ENCODE measurements around the gene ACCSL.

Gene ACCSL

GRCh38 chr11:44047931-44048431, at the start of gene ACCSL:
ACCSL (plus strand) TSS chr11:44047981; CDS start chr11:44048037, 56 bp downstream.
- no peak for DNase-seq (ENCODE audit: low spot score)

GRCh38 chr11:43998308-43998707, 49.5 kb upstream of the ACCSL start:
- no peak for DNase-seq (ENCODE audit: low spot score)

GRCh38 chr11:44000731-44001130, 47.0 kb upstream of the ACCSL start:
- no peak for DNase-seq (ENCODE audit: low spot score)

GRCh38 chr11:44002191-44003093, 45.3 kb upstream of the ACCSL start:
- DNase-seq (ENCODE audit: low spot score), result no peak

DNA sequence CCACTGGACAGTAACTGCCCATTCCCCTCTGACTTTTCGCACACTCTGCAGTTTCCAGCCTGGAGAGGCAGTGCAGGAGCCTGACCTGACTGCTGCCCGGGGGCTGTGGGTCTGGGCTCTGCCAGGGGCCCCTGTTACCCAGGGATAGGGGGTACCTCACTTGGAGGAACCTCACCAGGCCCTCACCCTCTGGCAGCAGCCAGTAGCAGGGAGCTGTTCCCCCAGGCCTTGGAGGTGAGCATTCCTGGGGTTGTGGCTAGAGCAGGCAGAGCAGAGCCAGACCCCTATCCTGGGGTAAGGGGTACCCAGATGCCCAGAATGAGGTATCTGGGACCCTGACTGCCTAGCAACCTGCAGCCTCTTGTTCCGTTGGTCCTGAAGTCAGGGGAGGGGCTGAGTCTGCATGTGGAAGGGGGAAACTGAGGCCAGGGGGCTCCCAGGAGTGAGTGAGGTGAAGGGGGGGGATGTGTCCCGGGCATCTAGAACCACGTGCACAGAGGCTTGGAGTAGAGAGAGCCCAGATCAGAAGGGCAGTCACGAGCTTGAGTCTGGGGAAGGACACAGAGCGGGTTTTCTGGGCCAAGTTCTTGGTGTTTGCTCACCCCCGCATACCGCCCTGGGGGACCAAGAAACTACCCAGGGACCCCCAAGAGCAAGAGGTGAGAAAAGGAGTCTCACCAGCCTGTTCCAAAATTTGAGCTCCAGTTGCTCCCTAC, 43.9 kb upstream of the ACCSL start:
- DNase-seq (ENCODE audit: low spot score), result no peak

- no peak for DNase-seq (ENCODE audit: low spot score)
Observed at GRCh38 chr11:44004452-44005062, 43.2 kb upstream of the ACCSL start.

DNA sequence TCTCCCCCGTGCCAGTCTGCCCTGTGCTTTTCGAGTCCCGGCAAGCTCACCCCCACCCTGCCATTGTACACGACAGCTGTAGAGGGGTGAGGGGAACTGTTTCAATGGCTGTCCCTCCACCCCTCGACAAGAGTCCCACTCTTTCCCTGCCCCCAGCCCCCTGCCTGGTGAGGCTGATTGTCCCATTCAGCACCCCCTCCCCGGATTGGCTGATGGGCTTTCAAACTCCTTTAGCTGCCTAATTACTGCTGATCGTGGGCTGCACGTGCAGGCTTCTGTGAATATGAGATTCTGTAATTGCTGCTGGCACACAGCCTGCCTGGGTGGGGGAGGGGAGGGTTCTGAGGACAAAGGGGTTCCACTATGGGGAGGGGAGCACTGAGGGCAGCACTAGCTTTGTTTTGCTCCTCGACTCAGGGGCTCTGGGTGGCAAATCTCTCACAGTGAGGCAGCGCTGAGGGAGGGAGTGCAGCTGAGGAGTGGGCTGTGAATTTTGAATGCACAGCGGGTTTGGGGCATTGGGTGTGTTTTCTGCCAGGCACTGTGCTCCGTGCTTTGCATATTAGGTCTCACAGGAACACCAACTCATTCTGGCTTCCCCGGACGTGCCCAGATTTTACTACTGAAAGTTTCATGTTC, 42.6 kb upstream of the ACCSL start:
- DNase-seq (ENCODE audit: low spot score), result no peak

DNA sequence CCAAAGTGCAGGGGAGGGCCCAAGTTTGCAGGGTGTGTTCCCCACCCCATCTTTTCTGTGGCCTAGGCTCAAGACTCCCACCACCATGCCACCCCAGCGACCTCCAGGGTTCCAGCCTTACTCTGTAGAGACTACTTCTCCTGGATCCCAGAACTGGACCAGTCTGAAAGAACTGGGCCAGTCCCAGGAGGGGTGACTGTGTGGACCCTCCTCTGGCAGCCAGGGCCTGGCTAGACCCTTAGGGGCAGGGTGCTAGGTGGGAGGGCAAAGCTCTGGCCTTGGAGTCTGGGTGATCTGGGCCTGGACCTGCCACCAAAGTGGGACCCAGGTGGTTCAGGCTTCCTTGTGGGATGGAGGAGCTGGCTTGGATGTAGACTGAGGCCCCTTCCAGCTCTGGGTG, 41.8 kb upstream of the ACCSL start:
- DNase-seq (ENCODE audit: low spot score), result no peak

- no peak for DNase-seq (ENCODE audit: low spot score)
Observed at GRCh38 chr11:44006917-44007361, 40.8 kb upstream of the ACCSL start.

- DNase-seq (ENCODE audit: low spot score), result no peak
Observed at GRCh38 chr11:44007481-44008087, 40.2 kb upstream of the ACCSL start.

- no peak for DNase-seq (ENCODE audit: low spot score)
Observed at GRCh38 chr11:44008088-44008501, 39.7 kb upstream of the ACCSL start.

GRCh38 chr11:44008698-44009097, 39.1 kb upstream of the ACCSL start:
- no peak for DNase-seq (ENCODE audit: low spot score)

GRCh38 chr11:44010789-44011251, 37.0 kb upstream of the ACCSL start:
- DNase-seq (ENCODE audit: low spot score), result no peak

- no peak for DNase-seq (ENCODE audit: low spot score)
Observed at GRCh38 chr11:44011797-44012196, 36.0 kb upstream of the ACCSL start.

DNA sequence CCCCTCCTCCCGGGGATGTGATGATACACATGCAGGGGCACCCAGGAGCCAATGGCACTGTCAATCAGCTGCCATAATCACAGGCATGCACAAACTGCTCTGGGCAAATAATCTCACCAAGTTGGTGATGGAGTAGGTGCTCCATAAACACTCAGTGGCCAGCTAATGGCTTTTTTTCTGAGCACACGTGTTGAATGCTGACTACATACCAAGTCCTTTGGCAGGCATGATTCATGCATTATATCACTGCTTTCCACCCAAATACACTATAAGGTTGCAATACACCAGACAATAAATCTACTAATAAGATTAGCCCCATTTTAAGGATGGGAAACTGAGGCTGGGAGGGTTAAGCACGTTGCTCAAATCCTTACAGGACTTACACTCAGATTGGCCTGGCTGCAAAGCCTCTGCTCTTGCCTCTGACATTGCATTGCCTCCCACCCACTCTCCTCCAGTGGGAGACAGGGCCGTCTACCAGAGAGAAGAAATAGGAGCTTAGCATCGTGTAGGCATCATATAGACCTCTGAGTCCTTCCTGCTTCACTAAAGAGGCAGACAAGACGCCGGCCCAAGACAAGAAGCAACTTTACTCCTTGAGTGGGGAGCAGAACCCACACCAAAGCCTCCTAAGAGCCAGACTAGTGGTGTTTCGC, 32.7 kb upstream of the ACCSL start:
- no peak for DNase-seq (ENCODE audit: low spot score)

DNA sequence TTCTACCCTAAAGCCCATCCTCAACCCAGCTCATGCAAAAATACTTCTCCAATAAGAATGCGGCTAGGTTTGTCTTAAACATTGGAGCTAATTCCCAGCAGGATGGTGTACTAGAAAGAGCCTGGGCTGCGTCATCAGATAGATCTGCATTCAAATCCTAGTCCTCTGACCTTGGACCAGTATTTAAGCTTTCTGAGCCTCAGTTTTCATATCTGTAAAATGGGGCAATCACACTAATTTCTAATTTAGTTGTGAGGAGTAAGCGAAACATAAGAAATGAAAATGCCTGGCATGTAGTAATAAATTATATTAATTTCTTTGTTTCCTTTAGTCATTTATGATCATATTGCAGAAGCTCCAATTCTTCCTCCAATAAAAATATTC, 32.2 kb upstream of the ACCSL start:
- DNase-seq (ENCODE audit: low spot score), result no peak

- DNase-seq (ENCODE audit: low spot score), result no peak
Observed at GRCh38 chr11:44016131-44016530, 31.6 kb upstream of the ACCSL start.

DNA sequence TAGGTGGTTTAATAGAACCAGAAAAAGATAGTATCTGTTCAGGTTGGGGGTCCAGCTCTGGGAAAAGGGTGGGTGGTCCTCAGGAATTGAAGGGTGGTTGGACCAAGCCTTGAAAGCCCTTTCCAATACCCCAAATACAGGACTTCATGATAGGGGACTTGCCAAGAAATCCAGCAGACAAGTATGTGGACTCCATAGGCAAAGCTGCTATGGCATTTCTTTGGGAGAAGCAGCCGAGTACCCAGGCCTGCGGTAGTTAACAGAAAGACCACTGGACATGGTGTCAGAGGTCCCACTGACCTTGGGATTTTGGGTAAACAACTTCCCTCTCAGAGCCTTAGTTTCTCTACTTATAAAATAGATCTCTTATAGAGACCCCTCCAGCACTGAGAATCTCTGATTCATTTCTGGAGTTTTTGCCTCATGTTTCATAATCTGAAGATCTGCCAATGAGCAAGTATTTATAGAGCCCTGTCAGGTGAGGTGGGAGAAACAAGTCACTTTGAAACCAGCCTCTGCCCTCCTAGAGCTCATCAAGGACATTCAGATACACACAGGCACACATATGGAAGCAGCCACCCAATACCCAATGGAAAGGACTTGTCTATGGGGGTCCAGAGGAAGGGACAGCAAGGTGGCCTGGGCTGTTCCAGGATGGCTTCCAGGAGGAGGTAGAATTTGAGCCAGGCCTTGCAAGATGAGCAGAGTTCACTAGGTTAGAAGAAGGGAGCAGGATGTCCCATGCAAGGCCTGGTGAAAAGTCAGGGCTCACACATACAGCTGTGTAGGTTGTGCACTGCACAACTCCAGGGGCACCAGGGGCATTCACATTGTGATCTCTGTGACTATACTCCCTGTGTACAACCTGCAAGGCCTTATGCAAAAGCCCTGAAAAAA, 31.0 kb upstream of the ACCSL start:
- DNase-seq (ENCODE audit: low spot score), result no peak

GRCh38 chr11:44017443-44018126, 30.2 kb upstream of the ACCSL start:
- no peak for DNase-seq (ENCODE audit: low spot score)

Measured in CD4-positive, alpha-beta T cell treated with Interleukin-15 for 4 hours (primary cell).